ENCODE measurements around the gene CCDC57. TPM values are rescaled to one million over a fixed set of nuclear protein-coding genes. Genes with fewer than 3 reads are reported as not detected.

CCDC57 gene
- total and polyA plus RNA-seq, 2 of the 8 experiments (the other 6 are each of a cell fraction or from before 2014, with no cell fraction given) = 8.4 to 12.9 TPM

DNA sequence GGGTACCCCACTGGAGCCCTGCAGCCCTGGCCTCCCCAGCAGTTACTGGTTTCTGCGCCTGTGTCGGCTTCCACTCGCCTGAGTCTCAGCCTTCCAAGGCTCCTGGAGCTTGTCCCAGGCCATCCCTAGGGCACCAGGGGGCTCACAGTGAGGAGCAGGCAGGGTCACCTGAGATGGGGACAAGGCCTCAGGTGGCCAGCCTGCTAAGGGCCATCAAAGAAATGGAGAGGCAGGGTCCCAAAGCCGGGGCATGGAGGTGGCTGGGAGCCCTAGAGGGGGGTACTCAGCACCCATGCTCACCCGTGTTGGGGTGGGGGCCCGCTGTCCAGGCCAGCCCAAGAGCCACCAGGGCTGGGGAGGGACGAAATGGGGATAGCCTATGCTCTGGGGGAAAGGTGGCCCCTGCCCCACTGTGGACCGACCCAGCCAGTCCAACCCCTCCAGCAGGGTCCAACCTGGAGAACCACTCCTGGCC lies 115.9 kb downstream of the CCDC57 start:
- ChIA-PET POLR2A (ENCODE audit: partially characterized antibody) (interaction anchor here (1.1 to 4.2 kb wide), 14 partner anchors 10 to 138 kb away, joined by 3 to 21 read pairs (median 8); partner anchors contain the start of gene DUS1L), CTCF (ENCODE audit: partially characterized antibody) (interaction anchor here (1.4 to 1.5 kb wide), 2 partner anchors 12 to 61 kb away, joined by 3 to 6 read pairs; no protein-coding TSS in a partner anchor)
- peak overlapping the region; percentile 53; the same call in 1 of the 2 replicates for H2AK5ac ChIP-seq (ENCODE audit: low read depth, low read length)
- H4K91ac ChIP-seq (replicated peaks; ENCODE audit: insufficient read length, low read length) = no peak overlapping the region
- WGBS, 2 experiments (ENCODE audit: extremely low coverage in 1 of 2, insufficient coverage in 1 of 2, insufficient read length in 1 of 2, insufficient replicate concordance in 2 of 2, low coverage in 1 of 2, low lambda C conversion rate in 2 of 2, missing lambda C conversion rate in 1 of 2) = 49% methylated on average over 8 of the region's 8 CpGs; no CpG with 5 or more reads in 1 of the 2 experiments
- peak overlapping the region; percentile 9; the same call in 1 of the 2 replicates for H4K8ac ChIP-seq (ENCODE audit: extremely low read depth, insufficient read depth, low read length)
- no peaks in the 10 kb centered on the region for H3K27me3 ChIP-seq (replicated peaks in 1 of 4; ENCODE audit: control insufficient read depth in 3 of 4, extremely low read depth in 1 of 4, insufficient read depth in 3 of 4, low read length in 3 of 4)
- FAIRE-seq (no peak), DNase-seq (ENCODE audit: low read depth in 1 of 2, low spot score in 2 of 2) (no peak)
- peak overlapping the region; percentile 52; the same call in 1 of the 2 replicates for H2BK5ac ChIP-seq (ENCODE audit: low read depth, low read length)
- peaks cover 15% of the 10 kb centered on the region for H3K79me1 ChIP-seq (ENCODE audit: low read depth, low read length)
- no peak overlapping the region for H3K14ac ChIP-seq (ENCODE audit: insufficient read length)
- peaks cover 15 to 47% of the 10 kb centered on the region in 2 experiments; a peak in 3 of 4 replicates for H3K79me2 ChIP-seq (ENCODE audit: control insufficient read depth in 1 of 2, insufficient read depth in 2 of 2, low read length in 2 of 2)
- H2BK120ac ChIP-seq (replicated peaks; ENCODE audit: low read depth, low read length) = peak overlapping the region; percentile 94
- peak overlapping the region; percentile 53 for H3K4ac ChIP-seq (replicated peaks; ENCODE audit: insufficient read length, low read depth, low read length)
- H3K4me3 ChIP-seq (ENCODE audit: extremely low read depth in 1 of 4, insufficient read depth in 2 of 4, low read depth in 3 of 4, low read length in 4 of 4) = peak overlapping the region; percentile 62 to 94 (median 78)
- peaks cover 0 to 36% (median 28%) of the 10 kb centered on the region in 4 experiments; a peak in 6 of 7 replicates for H3K4me1 ChIP-seq (replicated peaks in 1 of 4; ENCODE audit: control insufficient read depth in 3 of 4, insufficient read depth in 4 of 4, low read length in 3 of 4)
- H3K27ac ChIP-seq (ENCODE audit: low read depth, low read length) = no peak overlapping the region
- peaks cover 11 to 41% of the 10 kb centered on the region in 2 experiments for H4K20me1 ChIP-seq (replicated peaks in 1 of 2; ENCODE audit: control insufficient read depth in 1 of 2, insufficient read depth in 2 of 2, low read length in 2 of 2)
- H3K9ac ChIP-seq (replicated peaks in 1 of 4; ENCODE audit: extremely low read depth in 1 of 4, low read depth in 3 of 4, low read length in 3 of 4) = peak overlapping the region; percentile 55 to 77 (median 68); a peak in 6 of 7 replicates
- H2BK12ac ChIP-seq (ENCODE audit: low read depth, low read length) = 0 out of 2 replicates have a peak overlapping the region, but pooled peaks have one; percentile 9
- peaks cover 28 to 43% (median 39%) of the 10 kb centered on the region in 4 experiments for H3K36me3 ChIP-seq (ENCODE audit: control insufficient read depth in 2 of 4, insufficient read depth in 4 of 4, low read length in 3 of 4)
- H3K18ac ChIP-seq (ENCODE audit: extremely low read depth, low read length) = peak overlapping the region; percentile 83
- no peak overlapping the region for H2AFZ ChIP-seq (ENCODE audit: low read length)
- H3K23ac ChIP-seq (ENCODE audit: insufficient read length) = no peak overlapping the region
- H3K56ac ChIP-seq (replicated peaks; ENCODE audit: insufficient read length, low read depth, low read length) = peak overlapping the region; percentile 82
- no peaks in the 10 kb centered on the region for H3K9me3 ChIP-seq (ENCODE audit: insufficient read depth in 2 of 2, low read depth in 1 of 2, low read length in 1 of 2)
- H2BK15ac ChIP-seq (ENCODE audit: low read length) = no peak overlapping the region
- peak overlapping the region; percentile 19 for H4K5ac ChIP-seq (ENCODE audit: insufficient read length, low read depth, low read length)
- H3K23me2 ChIP-seq (ENCODE audit: low read depth, low read length) = peaks cover 14% of the 10 kb centered on the region; the same call in 1 of the 2 replicates
- peak overlapping the region; percentile 80 to 85 for H3K4me2 ChIP-seq (ENCODE audit: insufficient read depth in 1 of 2, low read depth in 2 of 2, low read length in 2 of 2)
- H2BK20ac ChIP-seq (ENCODE audit: low read length) = no peak overlapping the region
- no peak for TF ChIP-seq BRCA1 (IDR thresholded peaks at IDR 0.05; ENCODE audit: low read depth, low read length)
- TF ChIP-seq NANOG (IDR thresholded peaks at IDR 0.05; ENCODE audit: insufficient read depth, low read depth, low read length, poor library complexity, severe bottlenecking) = no peak
